Keratinocyte (primary cell): Measurements from ENCODE around the gene CEP131. TPM values are rescaled to one million over a fixed set of nuclear protein-coding genes. Genes with fewer than 3 reads are reported as not detected.

Source experiments
- DNase-seq: peaks from one replicate; pipeline ENCODE4 v3.0.0-alpha.2; 2011; ENCODE audit warnings: low read depth, missing footprints, low spot score
- FAIRE-seq: peaks from 2 replicates; lab custom pipeline; 2011; peaks lifted over from hg19 to GRCh38; lab: Jason Lieb, UNC
- H2AFZ ChIP-seq: 2 replicates; pipeline ENCODE4 v1.6.0; 2012; ENCODE audit warnings: low read length, control low read depth, inconsistent platforms; ENCODE audit not compliant: control insufficient read depth
- H3K27ac ChIP-seq: 2 replicates; pipeline ENCODE4 v1.5.1; 2011; ENCODE audit warnings: low read length; ENCODE audit not compliant: control insufficient read depth, insufficient read depth
- H3K27me3 ChIP-seq: 3 replicates; pipeline ENCODE4 v1.6.0; 2011; ENCODE audit warnings: low read length; ENCODE audit not compliant: control insufficient read depth, insufficient read depth; ENCODE audit errors: extremely low read depth
- H3K36me3 ChIP-seq, 2 experiments: 2 replicates in 1 of 2; 3 replicates in 1 of 2; pipeline ENCODE4 v1.5.1; 2011; ENCODE audit warnings: low read length in 2 of 2, mild to moderate bottlenecking in 1 of 2; ENCODE audit not compliant: control insufficient read depth in 2 of 2, insufficient read depth in 2 of 2; ENCODE audit errors: extremely low read depth in 1 of 2
- H3K4me1 ChIP-seq: 3 replicates; pipeline ENCODE4 v1.5.1; 2011; ENCODE audit warnings: low read length; ENCODE audit not compliant: control insufficient read depth, insufficient read depth; ENCODE audit errors: extremely low read depth
- H3K4me2 ChIP-seq: 3 replicates; pipeline ENCODE4 v1.6.0; 2011; ENCODE audit warnings: low read depth, low read length; ENCODE audit not compliant: control insufficient read depth, insufficient read depth; ENCODE audit errors: extremely low read depth
- H3K4me3 ChIP-seq, 3 experiments: fragments of 200-600 bp in 1 of 3; sonication (generic) in 1 of 3; 2 replicates in 2 of 3; 3 replicates in 1 of 3; pipeline ENCODE4 v1.5.1; 2011 to 2016; ENCODE audit warnings: low read length in 3 of 3, mild to moderate bottlenecking in 3 of 3, control low read depth in 2 of 3, inconsistent platforms in 1 of 3, low read depth in 1 of 3, mixed read lengths in 1 of 3, mixed run types in 1 of 3, moderate library complexity in 1 of 3; ENCODE audit not compliant: control insufficient read depth in 2 of 3, insufficient read depth in 2 of 3; ENCODE audit errors: extremely low read depth in 1 of 3
- H3K79me2 ChIP-seq: 2 replicates; pipeline ENCODE4 v1.6.0; 2012; ENCODE audit warnings: low read length; ENCODE audit not compliant: control insufficient read depth, insufficient read depth
- H3K9ac ChIP-seq: 3 replicates; pipeline ENCODE4 v1.6.0; 2011; ENCODE audit warnings: low read length; ENCODE audit not compliant: control insufficient read depth, insufficient read depth; ENCODE audit errors: extremely low read depth
- H3K9me1 ChIP-seq: 3 replicates; pipeline ENCODE4 v1.6.0; 2011; ENCODE audit warnings: low read length; ENCODE audit not compliant: control insufficient read depth, insufficient read depth; ENCODE audit errors: extremely low read depth
- H3K9me3 ChIP-seq: 2 replicates; pipeline ENCODE4 v1.5.1; 2012; ENCODE audit warnings: low read depth, low read length; ENCODE audit not compliant: control insufficient read depth
- H4K20me1 ChIP-seq: 3 replicates; pipeline ENCODE4 v1.6.0; 2011; ENCODE audit warnings: low read length; ENCODE audit not compliant: control insufficient read depth, insufficient read depth; ENCODE audit errors: extremely low read depth
- CTCF ChIP-seq, 3 experiments: IDR thresholded peaks in 1 of 3; conservative IDR thresholded peaks in 1 of 3; optimal IDR thresholded peaks in 1 of 3; 2 replicates in 2 of 3; 3 replicates in 1 of 3; pipeline versions ENCODE3 to v1.5.1; 2011; ENCODE audit warnings: low read length in 3 of 3, mild to moderate bottlenecking in 3 of 3, moderate library complexity in 2 of 3, control low read depth in 1 of 3, inconsistent platforms in 1 of 3; ENCODE audit not compliant: insufficient read depth in 2 of 3; ENCODE audit errors: extremely low read depth in 1 of 3
- EZH2 ChIP-seq: IDR thresholded peaks from one replicate; pipeline ENCODE4 v1.6.1; 2012; ENCODE audit warnings: inconsistent platforms, mild to moderate bottlenecking, low read length, moderate library complexity
- dilution Hi-C: fragments of 300-500 bp; cut with MboI; formaldehyde crosslinking; loops from one replicate; pipeline ENCODE4 v1.7.0; 2020; ENCODE audit warnings: low sequenced_read_pairs; ENCODE audit not compliant: extremely low pct_ligation_motif_present
- polyA plus RNA-seq, 5 experiments: library from polyadenylated mRNA; depleted of rRNA in 3 of 5; stranded (reverse) in 3 of 5; stranded (forward) in 1 of 5; unstranded in 1 of 5; fragments of >200 nt; gene quantifications; 1 replicate in 1 of 5; 2 replicates in 3 of 5; 3 replicates in 1 of 5; pipeline versions ENCODE4 v1.2.1 to v1.2.3, GENCODE V29; 2011 to 2012; ENCODE audit warnings: missing spikeins in 2 of 5, low read depth in 1 of 5, low replicate concordance in 1 of 5

CEP131 gene
- polyA plus RNA-seq, 1 donor (not counting 4 experiments of a cell fraction or from before 2014, with no cell fraction given) = 2.6 TPM

- peaks cover 0 to 5% of the 10 kb centered on the region in 2 experiments for H3K36me3 ChIP-seq
- no peaks in the 10 kb centered on the region for H3K27me3 ChIP-seq
- H3K79me2 ChIP-seq = no peaks in the 10 kb centered on the region
- no peak overlapping the region for H3K4me3 ChIP-seq
- DNase-seq (no peak), FAIRE-seq (no peak)
- H3K9ac ChIP-seq = no peak overlapping the region
- H3K4me2 ChIP-seq = no peak overlapping the region
- dilution Hi-C loops = no loop called here
- TF ChIP-seq CTCF (optimal IDR thresholded peaks at IDR 0.05 in 1 of 3, IDR thresholded peaks at IDR 0.05 in 1 of 3, conservative IDR thresholded peaks at IDR 0.05 in 1 of 3; ENCODE audit: extremely low read depth in 1 of 3, insufficient read depth in 2 of 3, low read length in 3 of 3) = no peak
- TF ChIP-seq EZH2 = no peak
- no peaks in the 10 kb centered on the region for H3K9me3 ChIP-seq
- no peak overlapping the region for H3K27ac ChIP-seq
- no peak overlapping the region for H2AFZ ChIP-seq
- no peaks in the 10 kb centered on the region for H3K9me1 ChIP-seq
- H3K4me1 ChIP-seq = no peaks in the 10 kb centered on the region
- no peaks in the 10 kb centered on the region for H4K20me1 ChIP-seq
Observed at GRCh38 chr17:81207610-81208581, 14.9 kb downstream of the CEP131 start.

GRCh38 chr17:81206657-81207056 is 16.1 kb downstream of the CEP131 start:
- Histone ChIP-seq H3K9me1 (no peaks in the 10 kb centered on the region), H3K79me2 (no peaks in the 10 kb centered on the region), H3K9me3 (no peaks in the 10 kb centered on the region), H3K4me2 (no peak overlapping the region), H3K4me1 (no peaks in the 10 kb centered on the region), H2AFZ (no peak overlapping the region), H4K20me1 (no peaks in the 10 kb centered on the region), H3K4me3 (no peak overlapping the region), H3K27me3 (no peaks in the 10 kb centered on the region), H3K36me3 (peaks cover 0 to 5% of the 10 kb centered on the region in 2 experiments), H3K9ac (no peak overlapping the region), H3K27ac (no peak overlapping the region)
- dilution Hi-C loops = no loop called here
- TF ChIP-seq EZH2 (no peak), CTCF (optimal IDR thresholded peaks at IDR 0.05 in 1 of 3, IDR thresholded peaks at IDR 0.05 in 1 of 3, conservative IDR thresholded peaks at IDR 0.05 in 1 of 3; ENCODE audit: extremely low read depth in 1 of 3, insufficient read depth in 2 of 3, low read length in 3 of 3) (no peak)
- no peak for DNase-seq
- no peak for FAIRE-seq
